Measurements from ENCODE around the gene EEF1AKMT4. TPM values are rescaled to one million over a fixed set of nuclear protein-coding genes. Genes with fewer than 3 reads are reported as not detected.

The EEF1AKMT4 gene
- total RNA-seq, 3 donors from 2014 or later, result 2.8 to 5.0 (median 3.2) TPM

DNA sequence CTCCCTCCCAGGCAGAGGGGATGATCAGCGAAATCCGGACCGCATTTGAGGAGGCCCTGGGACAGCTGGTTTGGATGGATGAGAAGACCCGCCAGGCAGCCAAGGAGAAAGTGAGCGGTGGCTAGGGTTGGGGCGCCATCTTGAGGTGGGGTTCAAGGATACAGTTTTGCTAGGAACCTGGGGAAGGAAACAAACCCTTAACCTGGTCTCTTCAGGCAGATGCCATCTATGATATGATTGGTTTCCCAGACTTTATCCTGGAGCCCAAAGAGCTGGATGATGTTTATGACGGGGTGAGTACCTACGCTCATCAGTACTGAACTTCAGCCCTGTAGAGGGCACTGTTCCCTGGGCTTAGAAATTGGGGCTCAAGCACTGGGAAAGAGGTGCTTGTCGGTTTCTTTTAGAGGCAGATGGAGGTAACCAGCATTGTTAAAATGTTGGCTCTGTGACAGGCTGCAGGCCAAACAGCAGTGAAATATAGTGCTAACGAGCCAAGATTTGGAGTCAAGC, 40.0 kb downstream of the EEF1AKMT4 start:
- TF ChIP-seq CTCF (IDR thresholded peaks at IDR 0.05), result peak; percentile 28
- ATAC-seq (peak; percentile 73), DNase-seq (peak in 2 of 3 donors; percentile 56 to 73)
- Histone ChIP-seq H3K9me3 (no peaks in the 10 kb centered on the region), H3K36me3 (ENCODE audit: low read depth) (no peaks in the 10 kb centered on the region), H3K4me1 (ENCODE audit: low read depth) (no peaks in the 10 kb centered on the region), H3K4me3 (no peak overlapping the region)
- intact Hi-C loops (cut with DNase I, micrococcal nuclease), result loop anchor here in 1 of 2 donors (10.0 kb wide), 1 partner anchor 395 kb away; no protein-coding TSS in a partner anchor

DNA sequence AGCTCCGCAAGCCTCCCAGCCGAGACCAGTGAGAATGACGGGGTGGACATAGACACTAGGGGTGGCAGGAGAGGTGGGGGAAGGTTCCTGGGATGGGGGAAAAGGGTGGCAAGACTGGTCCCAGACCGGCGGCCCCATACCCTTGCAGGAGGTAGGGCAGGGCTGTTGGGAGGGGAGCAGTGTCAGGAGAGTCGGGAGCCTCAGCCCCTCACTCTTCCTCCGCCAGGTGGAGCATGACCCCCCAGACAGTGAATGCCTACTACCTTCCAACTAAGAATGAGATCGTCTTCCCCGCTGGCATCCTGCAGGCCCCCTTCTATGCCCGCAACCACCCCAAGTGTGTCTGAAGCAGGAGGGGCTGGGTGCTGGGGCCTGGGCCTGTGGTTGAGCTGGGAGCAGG, 40.9 kb downstream of the EEF1AKMT4 start:
- TF ChIP-seq CTCF (IDR thresholded peaks at IDR 0.05), result no peak
- ATAC-seq, result no peak
- Histone ChIP-seq H3K9me3 (no peaks in the 10 kb centered on the region), H3K4me1 (ENCODE audit: low read depth) (no peaks in the 10 kb centered on the region), H3K36me3 (ENCODE audit: low read depth) (no peaks in the 10 kb centered on the region), H3K4me3 (no peak overlapping the region)
- no peak for DNase-seq
- intact Hi-C loops (cut with DNase I, micrococcal nuclease), result no loop called here

DNA sequence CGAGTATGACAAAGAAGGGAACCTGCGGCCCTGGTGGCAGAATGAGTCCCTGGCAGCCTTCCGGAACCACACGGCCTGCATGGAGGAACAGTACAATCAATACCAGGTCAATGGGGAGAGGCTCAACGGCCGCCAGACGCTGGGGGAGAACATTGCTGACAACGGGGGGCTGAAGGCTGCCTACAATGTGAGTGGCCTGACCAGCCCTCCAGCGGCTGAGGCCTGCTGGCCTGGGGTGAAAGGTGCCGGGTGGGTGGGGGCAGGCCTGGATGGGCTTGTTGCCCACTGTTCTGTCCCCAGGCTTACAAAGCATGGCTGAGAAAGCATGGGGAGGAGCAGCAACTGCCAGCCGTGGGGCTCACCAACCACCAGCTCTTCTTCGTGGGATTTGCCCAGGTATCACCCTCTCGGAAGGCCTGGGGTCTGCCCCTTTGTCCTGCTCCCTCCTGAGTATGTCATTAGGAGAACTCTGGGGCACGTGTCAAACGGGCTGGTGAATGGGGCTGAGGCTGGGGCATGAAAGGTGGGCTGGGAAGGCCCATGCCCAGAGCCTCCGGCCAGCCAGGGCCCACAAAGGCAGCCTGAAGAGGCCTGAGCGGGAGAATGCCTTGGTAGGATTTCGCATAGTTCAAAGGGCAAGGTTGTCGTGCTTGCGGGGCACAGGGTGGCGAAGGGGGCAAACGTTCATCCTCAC, 41.7 kb downstream of the EEF1AKMT4 start:
- Histone ChIP-seq H3K4me3 (no peak overlapping the region), H3K36me3 (ENCODE audit: low read depth) (no peaks in the 10 kb centered on the region), H3K9me3 (no peaks in the 10 kb centered on the region), H3K4me1 (ENCODE audit: low read depth) (no peaks in the 10 kb centered on the region)
- intact Hi-C loops (cut with DNase I, micrococcal nuclease), result no loop called here
- DNase-seq, result no peak
- no peak for ATAC-seq
- no peak for TF ChIP-seq CTCF (IDR thresholded peaks at IDR 0.05)

DNA sequence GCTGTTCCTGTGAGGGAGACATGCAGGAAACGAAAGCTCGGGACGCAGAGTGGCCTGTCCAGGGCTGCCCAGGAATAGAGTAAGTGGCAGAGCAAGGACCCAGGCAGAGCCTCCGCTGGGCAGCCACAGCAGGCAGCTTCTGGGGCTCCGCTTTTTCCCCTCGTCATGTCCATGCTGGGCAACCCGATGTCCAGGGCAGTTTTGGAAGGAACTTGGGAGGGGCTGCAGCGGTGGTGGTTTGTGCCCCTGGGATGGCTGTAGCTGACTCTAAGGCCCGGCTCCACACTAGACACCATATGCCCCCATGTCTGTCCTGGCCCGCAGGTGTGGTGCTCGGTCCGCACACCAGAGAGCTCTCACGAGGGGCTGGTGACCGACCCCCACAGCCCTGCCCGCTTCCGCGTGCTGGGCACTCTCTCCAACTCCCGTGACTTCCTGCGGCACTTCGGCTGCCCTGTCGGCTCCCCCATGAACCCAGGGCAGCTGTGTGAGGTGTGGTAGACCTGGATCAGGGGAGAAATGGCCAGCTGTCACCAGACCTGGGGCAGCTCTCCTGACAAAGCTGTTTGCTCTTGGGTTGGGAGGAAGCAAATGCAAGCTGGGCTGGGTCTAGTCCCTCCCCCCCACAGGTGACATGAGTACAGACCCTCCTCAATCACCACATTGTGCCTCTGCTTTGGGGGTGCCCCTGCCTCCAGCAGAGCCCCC, 42.4 kb downstream of the EEF1AKMT4 start:
- no peak overlapping the region for H3K4me3 ChIP-seq
- ATAC-seq, result no peak
- TF ChIP-seq CTCF (IDR thresholded peaks at IDR 0.05), result no peak
- H3K9me3 ChIP-seq, result no peaks in the 10 kb centered on the region
- no peak for DNase-seq
- intact Hi-C loops (cut with DNase I, micrococcal nuclease), result no loop called here
- no peaks in the 10 kb centered on the region for H3K36me3 ChIP-seq (ENCODE audit: low read depth)
- H3K4me1 ChIP-seq (ENCODE audit: low read depth), result peaks cover under 1% of the 10 kb centered on the region

- no peaks in the 10 kb centered on the region for H3K36me3 ChIP-seq (ENCODE audit: low read depth)
- no peak for ATAC-seq
- intact Hi-C loops (cut with DNase I, micrococcal nuclease), result no loop called here
- H3K9me3 ChIP-seq, result no peaks in the 10 kb centered on the region
- TF ChIP-seq CTCF (IDR thresholded peaks at IDR 0.05), result no peak
- peaks cover 11% of the 10 kb centered on the region for H3K4me1 ChIP-seq (ENCODE audit: low read depth)
- DNase-seq, result peak in 1 of 3 donors; percentile 25
- H3K4me3 ChIP-seq, result no peak overlapping the region
These were observed 46.3 kb downstream of the EEF1AKMT4 start for GRCh38 chr3:184295771-184296170.

Data from mucosa of descending colon (tissue), 3 donors.